Heart left ventricle (tissue), 16 donors: ENCODE measurements around the gene SHC1. TPM values are rescaled to one million over a fixed set of nuclear protein-coding genes. Genes with fewer than 3 reads are reported as not detected.

Experiments used
- ATAC-seq, 4 donors: fragments of 200-7000 bp; cut with Tn5 transposase; one replicate each; pipeline ENCODE4 v1.9.1; 2020 to 2022; ENCODE audit warnings: moderate library complexity in 4 of 4, mild to moderate bottlenecking in 3 of 4, moderate number of reproducible peaks in 1 of 4
- DNase-seq, 5 donors: peaks; one replicate each; pipeline ENCODE4 v3.0.0-alpha.2; 2020
- H3K27ac ChIP-seq, 12 donors: fragments of 200-600 bp; sonication (generic) in 4 of 12; one replicate each; pipeline versions ENCODE4 v1.5.0 to v1.8.0; 2016 to 2022; ENCODE audit warnings: mild to moderate bottlenecking in 2 of 12
- H3K27me3 ChIP-seq, 9 donors: fragments of 200-600 bp; sonication (generic) in 2 of 9; one replicate each; pipeline versions ENCODE4 v1.5.1 to v1.8.0; 2016 to 2022; ENCODE audit warnings: mild to moderate bottlenecking in 3 of 9
- H3K36me3 ChIP-seq, 9 donors: fragments of 200-600 bp; sonication (generic) in 2 of 9; one replicate each; pipeline versions ENCODE4 v1.5.0 to v1.8.0; 2018 to 2022; ENCODE audit warnings: mild to moderate bottlenecking in 2 of 9
- H3K4me1 ChIP-seq, 12 donors: fragments of 200-600 bp; sonication (generic) in 4 of 12; one replicate each; pipeline versions ENCODE4 v1.5.0 to v1.8.0; 2016 to 2022; ENCODE audit warnings: mild to moderate bottlenecking in 3 of 12
- H3K4me3 ChIP-seq, 12 donors: fragments of 200-600 bp; sonication (generic) in 4 of 12; one replicate each; pipeline versions ENCODE4 v1.5.0 to v1.8.0; 2017 to 2022; ENCODE audit warnings: mild to moderate bottlenecking in 9 of 12, moderate library complexity in 4 of 12
- H3K9me3 ChIP-seq, 12 donors: fragments of 200-600 bp; sonication (generic) in 4 of 12; one replicate each; pipeline versions ENCODE4 v1.5.0 to v1.8.0; 2016 to 2022; ENCODE audit warnings: mild to moderate bottlenecking in 1 of 12
- CTCF ChIP-seq, 12 donors: fragments of 200-600 bp; sonication (generic) in 4 of 12; IDR thresholded peaks; one replicate each; pipeline versions ENCODE4 v1.5.0 to v1.8.0; 2018 to 2022; ENCODE audit warnings: antibody characterized with exemption in 12 of 12, mild to moderate bottlenecking in 5 of 12
- POLR2A ChIP-seq, 2 donors: fragments of 450-650 bp; IDR thresholded peaks; one replicate each; pipeline ENCODE4 v1.6.1; 2017; ENCODE audit warnings: antibody characterized with exemption in 2 of 2, mild to moderate bottlenecking in 2 of 2, moderate library complexity in 2 of 2
- whole genome bisulfite sequencing, 4 donors: extraction: QIAGEN DNeasy Blood & Tissue Kit in 2 of 4; methylation state at CpG; one replicate each; pipeline versions ENCODE4 v1.1.5 to v1.1.7; 2013 to 2018; 5-methylcytosine and 5-hydroxymethylcytosine counted together
- intact Hi-C, 10 donors: fragments of 100-400 bp; cut with DNase I; formaldehyde crosslinking; loops; one replicate each; pipeline versions ENCODE4 v1.11.1 to v1.14.2; 2022
- polyA plus RNA-seq, 2 donors: library from polyadenylated mRNA; stranded (reverse); fragments of 200-250 nt; gene quantifications; one replicate each; pipeline ENCODE4 v1.2.3, GENCODE V29; 2013
- total RNA-seq, 9 donors: library from RNA; depleted of rRNA in 2 of 9; stranded (reverse); fragments of >200 nt in 2 of 9; fragmentation: NEBNext Ultra II Directional in 3 of 9; extraction: Animal tissue kit (Norgen Biotek cat#: 25700) in 3 of 9; gene quantifications; one replicate each; pipeline versions ENCODE4 v1.1.0 to v1.2.4, GENCODE V29; 2016 to 2023
- donor health status: ischemic (EF 13 %, LVEDD 7.1; RV severe dilation, severe dysfunction).
- donor health status: healthy with polysubstance abuse.
- donor health status: DM: no; HTN: yes; CAD: no.
- donor health status: DM: no; HTN: no; CAD: no.
- donor health status: ischemic (EF 25% LVEDD 6.9; RV normal size, moderate dysfunction).
- donor health status: ischemic (EF 25% LVEDD 5.7; RV mildly dilated, moderate dysfunction).
- donor health status: healthy.
- donor health status: DM: yes; HTN: yes; CAD: no.
- donor health status: ischemic (EF 35%, LVEDD 5.7; RV mildly dilated, moderate dysfunction).
- donor health status: nonischemic (EF 11% LVEDD 7.7; RV severe dilation, severe dysfunction).
- donor health status: DM: yes; HTN: yes; CAD: no.
- donor health status: PGD.
- donor health status: ischemic (EF 29% LVEDD 5.4; RV normal size, mild dysfunction).
- donor health status: nonischemic (EF 23%, LVEDD 6.1; RV moderate dilation, normal function).

Gene SHC1
- total and polyA plus RNA-seq, 11 donors: 23.6 to 115 (median 62.4) TPM

DNA sequence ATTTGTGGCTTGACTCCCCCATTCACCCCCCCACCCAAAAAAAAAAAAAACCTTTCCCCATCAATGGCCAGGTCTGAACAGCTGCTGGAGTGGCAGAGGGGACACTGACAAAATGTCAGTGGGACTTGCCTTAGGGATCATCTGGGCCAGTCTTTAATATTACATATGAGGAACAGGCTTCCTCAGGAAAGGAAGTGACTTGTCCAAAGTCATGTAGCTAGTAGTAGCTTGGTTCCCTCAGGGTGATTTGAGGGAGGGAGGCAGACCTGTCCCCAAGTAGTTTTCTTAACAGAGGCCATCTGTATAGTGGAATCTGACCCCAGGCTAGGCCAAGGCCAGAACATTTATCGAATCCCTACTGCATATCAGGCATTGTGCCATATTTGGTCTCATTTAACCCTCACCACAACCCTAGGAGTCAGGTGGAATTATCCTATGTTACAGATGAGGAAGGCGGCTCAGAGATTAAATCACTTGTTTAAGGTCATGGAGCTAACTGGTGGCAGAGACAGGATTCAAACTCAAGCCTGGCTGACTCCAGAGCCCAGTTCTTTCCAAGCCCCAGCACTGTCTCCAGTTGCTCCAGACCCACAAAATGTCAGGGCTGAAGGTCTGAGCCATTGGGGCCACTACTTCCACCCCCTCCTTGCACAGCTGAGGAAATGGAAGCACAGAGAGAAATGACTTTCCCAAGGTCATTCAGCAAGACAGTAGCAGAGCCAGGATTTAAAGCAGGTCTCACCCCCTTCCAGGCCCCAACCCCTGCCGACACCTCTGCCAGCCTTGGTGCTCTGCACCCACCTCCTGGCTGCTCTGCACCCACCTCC is 42.4 kb upstream of the SHC1 start:
- Histone ChIP-seq H3K9me3 (no peaks in the 10 kb centered on the region), H3K36me3 (peaks cover 0 to 25% (median 17%) of the 10 kb centered on the region in 9 donors), H3K4me3 (peak overlapping the region in 1 of 12 donors; percentile 5), H3K27ac (peak overlapping the region in 6 of 12 donors; percentile 30 to 97 (median 52)), H3K27me3 (no peaks in the 10 kb centered on the region), H3K4me1 (peaks cover 7 to 78% (median 38%) of the 10 kb centered on the region in 12 donors)
- no peak for DNase-seq
- TF ChIP-seq CTCF (IDR thresholded peaks at IDR 0.05) (no peak), POLR2A (IDR thresholded peaks at IDR 0.05) (no peak)
- intact Hi-C loops: loop anchor here in 2 of 10 donors (5.0 kb wide), 1 partner anchor 46 kb away; no protein-coding TSS in a partner anchor
- 69 to 78% (median 74%) methylated on average over 3 of the region's 3 CpGs for WGBS, 4 donors
- no peak for ATAC-seq

DNA sequence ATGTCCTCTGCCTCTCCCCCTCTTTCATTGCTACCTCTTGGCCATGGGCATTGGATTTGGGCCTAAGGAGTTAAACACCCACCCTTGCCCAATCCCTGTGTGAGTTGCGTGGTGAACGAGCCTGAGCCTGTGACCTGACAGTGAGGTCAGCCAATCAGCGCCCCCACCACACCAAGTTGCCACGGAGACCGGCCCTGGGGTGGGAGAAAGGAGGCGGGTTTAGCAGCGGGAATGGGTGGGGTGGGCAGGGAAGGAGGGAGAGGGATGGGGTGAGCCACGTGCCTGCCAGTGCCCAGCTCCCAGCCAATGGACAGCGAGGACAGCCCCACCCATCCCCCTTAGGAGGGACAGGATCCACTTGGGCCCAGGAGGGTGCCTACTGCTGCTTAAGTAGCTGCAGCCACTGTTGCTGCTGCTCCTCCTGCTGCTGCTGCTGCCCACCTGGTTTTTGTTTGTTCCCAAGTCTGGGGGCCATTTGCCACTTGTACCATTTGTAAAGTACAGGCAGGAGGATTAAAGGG is 41.5 kb upstream of the SHC1 start:
- DNase-seq (peak; percentile 61 to 80 (median 72)), ATAC-seq (peak; percentile 29 to 65 (median 46))
- Histone ChIP-seq H3K27ac (peak overlapping the region in 10 of 12 donors; percentile 24 to 97 (median 48)), H3K9me3 (no peaks in the 10 kb centered on the region), H3K4me3 (peak overlapping the region in 1 of 12 donors; percentile 12), H3K36me3 (peaks cover 0 to 25% (median 17%) of the 10 kb centered on the region in 9 donors), H3K4me1 (peaks cover 3 to 78% (median 41%) of the 10 kb centered on the region in 12 donors), H3K27me3 (no peaks in the 10 kb centered on the region)
- WGBS, 4 donors: 20 to 31% (median 25%) methylated on average over 7 to 9 of the region's 9 CpGs
- intact Hi-C loops: loop anchor here in 2 of 10 donors (5.0 kb wide), 1 partner anchor 45 kb away; no protein-coding TSS in a partner anchor
- TF ChIP-seq POLR2A (IDR thresholded peaks at IDR 0.05): peak in 1 of 2 donors; percentile 21
- TF ChIP-seq CTCF (IDR thresholded peaks at IDR 0.05): no peak

GRCh38 chr1:155011437-155012025 is 41.0 kb upstream of the SHC1 start:
- 77 to 93% (median 86%) methylated on average over 5 to 6 of the region's 6 CpGs for WGBS, 4 donors
- Histone ChIP-seq H3K27me3 (no peaks in the 10 kb centered on the region), H3K4me1 (peaks cover 3 to 78% (median 43%) of the 10 kb centered on the region in 12 donors), H3K9me3 (no peaks in the 10 kb centered on the region), H3K27ac (peak overlapping the region in 9 of 12 donors; percentile 6 to 97 (median 46)), H3K4me3 (peak overlapping the region in 1 of 12 donors; percentile 12), H3K36me3 (peaks cover 0 to 25% (median 17%) of the 10 kb centered on the region in 9 donors)
- intact Hi-C loops: loop anchor here in 2 of 10 donors (5.0 kb wide), 1 partner anchor 44 kb away; no protein-coding TSS in a partner anchor
- TF ChIP-seq POLR2A (IDR thresholded peaks at IDR 0.05): no peak
- TF ChIP-seq CTCF (IDR thresholded peaks at IDR 0.05): no peak
- DNase-seq (peak in 1 of 5 donors; percentile 15), ATAC-seq (no peak)
